Stomach (tissue), 4 donors: ENCODE results near the gene EMILIN3.

Experiments used
- CTCF ChIP-seq, 7 experiments: fragments of 450-650 bp in 4 of 7; fragments of 200-600 bp in 3 of 7; sonication (generic) in 3 of 7; IDR thresholded peaks; one replicate each; pipeline ENCODE4 v1.5.1; 2016 to 2019; ENCODE audit warnings: antibody characterized with exemption in 7 of 7, control low read depth in 2 of 7, mild to moderate bottlenecking in 1 of 7
- EP300 ChIP-seq: sonication (generic); formaldehyde crosslinking; IDR thresholded peaks from one replicate; pipeline ENCODE4 v1.6.1; 2017; ENCODE audit warnings: antibody characterized with exemption
- POLR2A ChIP-seq, 4 donors: fragments of 450-650 bp; IDR thresholded peaks; one replicate each; pipeline ENCODE4 v1.6.1; 2016; ENCODE audit warnings: antibody characterized with exemption in 4 of 4, control low read depth in 2 of 4, mild to moderate bottlenecking in 1 of 4, moderate library complexity in 1 of 4
- POLR2AphosphoS5 ChIP-seq, 3 donors: sonication (generic); formaldehyde crosslinking; IDR thresholded peaks; one replicate each; pipeline ENCODE4 v1.6.1; 2016; ENCODE audit warnings: antibody characterized with exemption in 3 of 3

- no peak for TF ChIP-seq CTCF (IDR thresholded peaks at IDR 0.05)
- no peak for TF ChIP-seq POLR2AphosphoS5 (IDR thresholded peaks at IDR 0.05)
- TF ChIP-seq POLR2A (IDR thresholded peaks at IDR 0.05): no peak
- no peak for TF ChIP-seq EP300
Observed at GRCh38 chr20:41367393-41367695, 726 bp upstream of the EMILIN3 start.
